Fibroblast of pulmonary artery (primary cell): ENCODE results near the gene GSKIP.

ENCODE experiments used
- DNase-seq: peaks from one replicate; pipeline ENCODE4 v3.0.0-alpha.2; 2010; ENCODE audit warnings: low read depth
- H3K4me3 ChIP-seq: replicated peaks from 2 replicates; pipeline ENCODE4 v1.5.1; 2011; ENCODE audit warnings: low read depth, mild to moderate bottlenecking, control low read depth, low read length, moderate library complexity
- CTCF ChIP-seq: IDR thresholded peaks from 2 replicates; pipeline ENCODE4 v1.5.1; 2011; ENCODE audit warnings: mild to moderate bottlenecking, control low read depth, low read length, inconsistent platforms; ENCODE audit errors: missing control alignments

The GSKIP gene

GRCh38 chr14:96399405-96399804 lies 36.1 kb downstream of the GSKIP start:
- TF ChIP-seq CTCF: no peak
- DNase-seq: no peak
- no peak overlapping the region for H3K4me3 ChIP-seq

- DNase-seq: no peak
- no peak for TF ChIP-seq CTCF
- H3K4me3 ChIP-seq: no peak overlapping the region
Measured at GRCh38 chr14:96400495-96400894, 37.2 kb downstream of the GSKIP start.

- TF ChIP-seq CTCF: no peak
- no peak overlapping the region for H3K4me3 ChIP-seq
- DNase-seq: no peak
Measured at GRCh38 chr14:96403409-96403808, 40.1 kb downstream of the GSKIP start.

GRCh38 chr14:96405677-96406076 lies 42.4 kb downstream of the GSKIP start:
- no peak for TF ChIP-seq CTCF
- no peak for DNase-seq
- H3K4me3 ChIP-seq: no peak overlapping the region

- no peak for TF ChIP-seq CTCF
- no peak overlapping the region for H3K4me3 ChIP-seq
- DNase-seq: no peak
Measured at GRCh38 chr14:96407935-96408570, 44.7 kb downstream of the GSKIP start.

- no peak for DNase-seq
- TF ChIP-seq CTCF: no peak
- H3K4me3 ChIP-seq: no peak overlapping the region
Measured at GRCh38 chr14:96408608-96409007, 45.3 kb downstream of the GSKIP start.

GRCh38 chr14:96409701-96410100 lies 46.4 kb downstream of the GSKIP start:
- no peak for TF ChIP-seq CTCF
- H3K4me3 ChIP-seq: no peak overlapping the region
- DNase-seq: no peak
